ENCODE data around the gene AKAP8.

GRCh38 chr19:15424692-15425272 is 45.2 kb upstream of the AKAP8 start:
- TF ChIP-seq EZH2phosphoT487 (IDR thresholded peaks at IDR 0.05; ENCODE audit: insufficient read depth, low read depth) (no peak), EZH2 (IDR thresholded peaks at IDR 0.05; ENCODE audit: insufficient read depth, poor library complexity, severe bottlenecking) (no peak)
